HEK293 (cell line): ENCODE data around the gene DSG1.

Source experiments
- CTCF ChIA-PET: fragments of 350-600 bp; formaldehyde crosslinking; extraction: SDS; loops from one replicate; lab custom pipeline; 2021; ENCODE audit warnings: antibody characterized with exemption; lab: Yijun Ruan, JAX
- POLR2A ChIA-PET: fragments of 300-600 bp; formaldehyde crosslinking; extraction: SDS; loops from one replicate; lab custom pipeline; 2020; ENCODE audit warnings: antibody characterized with exemption, inconsistent platforms; lab: Yijun Ruan, JAX
- H3K27ac ChIP-seq: fragments of 200-500 bp; sonication (Bioruptor generic); 2 replicates; pipeline ENCODE4 v1.5.1; 2014; ENCODE audit warnings: low read depth, low read length, control low read depth, inconsistent platforms; ENCODE audit errors: extremely low read depth
- H3K36me3 ChIP-seq, 2 experiments: fragments of 200-500 bp in 1 of 2; sonication (Bioruptor generic) in 1 of 2; 1 replicate in 1 of 2; 2 replicates in 1 of 2; pipeline ENCODE4 v1.5.1; 2014 to 2017; ENCODE audit warnings: inconsistent platforms in 2 of 2, low read length in 2 of 2; ENCODE audit not compliant: control insufficient read depth in 2 of 2, insufficient read depth in 1 of 2
- H3K4me1 ChIP-seq: fragments of 200-500 bp; sonication (Bioruptor generic); 2 replicates; pipeline ENCODE4 v1.5.1; 2014; ENCODE audit warnings: mild to moderate bottlenecking, low read length, inconsistent platforms; ENCODE audit not compliant: control insufficient read depth, insufficient read depth
- H3K4me3 ChIP-seq: 2 replicates; pipeline ENCODE4 v1.5.1; 2011; ENCODE audit warnings: low read depth, mild to moderate bottlenecking, control low read depth, low read length, moderate library complexity
- H3K9me3 ChIP-seq: fragments of 200-500 bp; sonication (Bioruptor generic); 2 replicates; pipeline ENCODE4 v1.5.1; 2014; ENCODE audit warnings: low read depth, low read length, inconsistent platforms; ENCODE audit not compliant: control insufficient read depth, insufficient read depth
- GFI1B ChIP-seq: fragments of 450-650 bp; formaldehyde crosslinking; IDR thresholded peaks from 2 replicates; pipeline ENCODE4 v1.5.1; 2016; ENCODE audit warnings: missing biosample characterization, missing genetic modification characterization
- GLIS1 ChIP-seq: fragments of 450-650 bp; formaldehyde crosslinking; IDR thresholded peaks from 2 replicates; pipeline ENCODE4 v1.5.1; 2016; ENCODE audit warnings: missing biosample characterization, missing genetic modification characterization
- ZBTB7A ChIP-seq: fragments of 450-650 bp; formaldehyde crosslinking; IDR thresholded peaks from 2 replicates; pipeline ENCODE4 v1.5.1; 2016; ENCODE audit warnings: low read depth, missing biosample characterization, missing genetic modification characterization
- ZNF114 ChIP-seq: fragments of 450-650 bp; formaldehyde crosslinking; IDR thresholded peaks from 2 replicates; pipeline ENCODE4 v1.5.0; 2017; ENCODE audit warnings: missing biosample characterization, missing genetic modification characterization
- ZNF121 ChIP-seq: fragments of 450-650 bp; formaldehyde crosslinking; IDR thresholded peaks from 2 replicates; pipeline ENCODE4 v1.5.1; 2016; ENCODE audit warnings: missing biosample characterization, missing genetic modification characterization
- ZNF133 ChIP-seq: fragments of 450-650 bp; formaldehyde crosslinking; IDR thresholded peaks from 2 replicates; pipeline ENCODE4 v1.5.1; 2016; ENCODE audit warnings: missing biosample characterization, missing genetic modification characterization
- ZNF140 ChIP-seq: fragments of 450-650 bp; formaldehyde crosslinking; IDR thresholded peaks from 2 replicates; pipeline ENCODE4 v1.5.1; 2016; ENCODE audit warnings: missing biosample characterization, missing genetic modification characterization
- ZNF311 ChIP-seq: fragments of 450-650 bp; formaldehyde crosslinking; IDR thresholded peaks from 2 replicates; pipeline ENCODE4 v1.5.1; 2017; ENCODE audit warnings: missing biosample characterization, missing genetic modification characterization, borderline replicate concordance
- ZNF426 ChIP-seq: fragments of 450-650 bp; formaldehyde crosslinking; IDR thresholded peaks from 2 replicates; pipeline ENCODE4 v1.5.1; 2017; ENCODE audit warnings: missing biosample characterization, missing genetic modification characterization, mild to moderate bottlenecking, inconsistent platforms, moderate library complexity
- ZNF514 ChIP-seq: fragments of 450-650 bp; formaldehyde crosslinking; IDR thresholded peaks from 2 replicates; pipeline ENCODE4 v1.5.1; 2016; ENCODE audit warnings: missing biosample characterization, missing genetic modification characterization
- ZNF558 ChIP-seq: fragments of 450-650 bp; formaldehyde crosslinking; IDR thresholded peaks from 2 replicates; pipeline ENCODE4 v1.5.1; 2016; ENCODE audit warnings: missing biosample characterization, missing genetic modification characterization
- ZNF623 ChIP-seq: fragments of 450-650 bp; formaldehyde crosslinking; IDR thresholded peaks from 2 replicates; pipeline ENCODE4 v1.5.1; 2016; ENCODE audit warnings: missing biosample characterization, missing genetic modification characterization
- ZNF624 ChIP-seq: fragments of 450-650 bp; formaldehyde crosslinking; IDR thresholded peaks from 2 replicates; pipeline ENCODE4 v1.5.1; 2017; ENCODE audit warnings: missing biosample characterization, missing genetic modification characterization
- ZNF626 ChIP-seq: fragments of 450-650 bp; sonication (Bioruptor Pico); formaldehyde crosslinking; IDR thresholded peaks from 2 replicates; pipeline ENCODE4 v1.5.1; 2018; ENCODE audit warnings: missing biosample characterization, missing genetic modification characterization, inconsistent platforms
- ZNF837 ChIP-seq: fragments of 450-650 bp; formaldehyde crosslinking; IDR thresholded peaks from 2 replicates; pipeline ENCODE4 v1.5.1; 2016; ENCODE audit warnings: missing biosample characterization, missing genetic modification characterization
- ZSCAN23 ChIP-seq: fragments of 450-650 bp; formaldehyde crosslinking; IDR thresholded peaks from 2 replicates; pipeline ENCODE4 v1.5.1; 2016; ENCODE audit warnings: missing biosample characterization, missing genetic modification characterization
- TF ChIP-seq, protein P1 (sequence below): fragments of 450-650 bp; formaldehyde crosslinking; IDR thresholded peaks from 2 replicates; pipeline ENCODE4 v1.5.1; 2017; ENCODE audit warnings: missing biosample characterization, missing genetic modification characterization
- TF ChIP-seq, protein P2 (sequence below): fragments of 450-650 bp; formaldehyde crosslinking; IDR thresholded peaks from 2 replicates; pipeline ENCODE4 v1.5.1; 2016; ENCODE audit warnings: missing biosample characterization, missing genetic modification characterization
- TF ChIP-seq, protein P3 (sequence below): fragments of 450-650 bp; formaldehyde crosslinking; IDR thresholded peaks from 2 replicates; pipeline ENCODE4 v1.5.1; 2017; ENCODE audit warnings: missing biosample characterization, missing genetic modification characterization
- TF ChIP-seq, protein P4 (sequence below): fragments of 450-650 bp; formaldehyde crosslinking; IDR thresholded peaks from 2 replicates; pipeline ENCODE4 v1.5.1; 2016; ENCODE audit warnings: missing biosample characterization, missing genetic modification characterization
- TF ChIP-seq, protein P5 (sequence below): fragments of 450-650 bp; formaldehyde crosslinking; IDR thresholded peaks from 2 replicates; pipeline ENCODE4 v1.5.1; 2017; ENCODE audit warnings: missing biosample characterization, missing genetic modification characterization
- TF ChIP-seq, protein P6 (sequence below): fragments of 450-650 bp; formaldehyde crosslinking; optimal IDR thresholded peaks from 2 replicates; pipeline ENCODE3; 2016; ENCODE audit warnings: missing biosample characterization, mild to moderate bottlenecking, missing genetic modification characterization

The DSG1 gene

DNA sequence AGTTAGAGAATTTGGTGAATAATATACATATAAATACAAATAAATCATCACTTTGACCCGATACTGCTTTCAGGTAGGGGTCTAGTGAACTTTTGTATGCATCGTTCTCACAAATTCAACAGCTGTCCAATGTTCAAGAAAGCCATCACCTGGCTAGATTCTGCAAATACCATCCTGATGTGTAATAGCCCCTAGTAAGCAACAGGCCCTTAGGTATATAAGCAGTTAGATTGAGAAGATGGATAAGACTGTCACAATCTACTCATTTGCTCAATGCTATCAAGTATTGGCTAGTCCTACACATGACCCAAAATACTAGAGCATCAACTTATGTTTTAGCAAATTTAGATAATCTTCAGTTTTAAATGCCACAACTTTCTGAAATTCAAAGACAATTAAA is 20.7 kb upstream of the DSG1 start (continued):
- TF ChIP-seq GLIS1 (tag by site-specific recombination) (no peak), ZNF623 (tag by site-specific recombination) (no peak)
- TF ChIP-seq, protein P1, sequence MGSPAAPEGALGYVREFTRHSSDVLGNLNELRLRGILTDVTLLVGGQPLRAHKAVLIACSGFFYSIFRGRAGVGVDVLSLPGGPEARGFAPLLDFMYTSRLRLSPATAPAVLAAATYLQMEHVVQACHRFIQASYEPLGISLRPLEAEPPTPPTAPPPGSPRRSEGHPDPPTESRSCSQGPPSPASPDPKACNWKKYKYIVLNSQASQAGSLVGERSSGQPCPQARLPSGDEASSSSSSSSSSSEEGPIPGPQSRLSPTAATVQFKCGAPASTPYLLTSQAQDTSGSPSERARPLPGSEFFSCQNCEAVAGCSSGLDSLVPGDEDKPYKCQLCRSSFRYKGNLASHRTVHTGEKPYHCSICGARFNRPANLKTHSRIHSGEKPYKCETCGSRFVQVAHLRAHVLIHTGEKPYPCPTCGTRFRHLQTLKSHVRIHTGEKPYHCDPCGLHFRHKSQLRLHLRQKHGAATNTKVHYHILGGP (tag by site-specific recombination), result no peak
- TF ChIP-seq, protein P2, sequence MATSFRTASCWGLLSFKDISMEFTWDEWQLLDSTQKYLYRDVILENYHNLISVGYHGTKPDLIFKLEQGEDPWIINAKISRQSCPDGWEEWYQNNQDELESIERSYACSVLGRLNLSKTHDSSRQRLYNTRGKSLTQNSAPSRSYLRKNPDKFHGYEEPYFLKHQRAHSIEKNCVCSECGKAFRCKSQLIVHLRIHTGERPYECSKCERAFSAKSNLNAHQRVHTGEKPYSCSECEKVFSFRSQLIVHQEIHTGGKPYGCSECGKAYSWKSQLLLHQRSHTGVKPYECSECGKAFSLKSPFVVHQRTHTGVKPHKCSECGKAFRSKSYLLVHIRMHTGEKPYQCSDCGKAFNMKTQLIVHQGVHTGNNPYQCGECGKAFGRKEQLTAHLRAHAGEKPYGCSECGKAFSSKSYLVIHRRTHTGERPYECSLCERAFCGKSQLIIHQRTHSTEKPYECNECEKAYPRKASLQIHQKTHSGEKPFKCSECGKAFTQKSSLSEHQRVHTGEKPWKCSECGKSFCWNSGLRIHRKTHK (tag by site-specific recombination), result no peak
- TF ChIP-seq, protein P3, sequence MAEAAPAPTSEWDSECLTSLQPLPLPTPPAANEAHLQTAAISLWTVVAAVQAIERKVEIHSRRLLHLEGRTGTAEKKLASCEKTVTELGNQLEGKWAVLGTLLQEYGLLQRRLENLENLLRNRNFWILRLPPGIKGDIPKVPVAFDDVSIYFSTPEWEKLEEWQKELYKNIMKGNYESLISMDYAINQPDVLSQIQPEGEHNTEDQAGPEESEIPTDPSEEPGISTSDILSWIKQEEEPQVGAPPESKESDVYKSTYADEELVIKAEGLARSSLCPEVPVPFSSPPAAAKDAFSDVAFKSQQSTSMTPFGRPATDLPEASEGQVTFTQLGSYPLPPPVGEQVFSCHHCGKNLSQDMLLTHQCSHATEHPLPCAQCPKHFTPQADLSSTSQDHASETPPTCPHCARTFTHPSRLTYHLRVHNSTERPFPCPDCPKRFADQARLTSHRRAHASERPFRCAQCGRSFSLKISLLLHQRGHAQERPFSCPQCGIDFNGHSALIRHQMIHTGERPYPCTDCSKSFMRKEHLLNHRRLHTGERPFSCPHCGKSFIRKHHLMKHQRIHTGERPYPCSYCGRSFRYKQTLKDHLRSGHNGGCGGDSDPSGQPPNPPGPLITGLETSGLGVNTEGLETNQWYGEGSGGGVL (tag by site-specific recombination), result no peak

DNA sequence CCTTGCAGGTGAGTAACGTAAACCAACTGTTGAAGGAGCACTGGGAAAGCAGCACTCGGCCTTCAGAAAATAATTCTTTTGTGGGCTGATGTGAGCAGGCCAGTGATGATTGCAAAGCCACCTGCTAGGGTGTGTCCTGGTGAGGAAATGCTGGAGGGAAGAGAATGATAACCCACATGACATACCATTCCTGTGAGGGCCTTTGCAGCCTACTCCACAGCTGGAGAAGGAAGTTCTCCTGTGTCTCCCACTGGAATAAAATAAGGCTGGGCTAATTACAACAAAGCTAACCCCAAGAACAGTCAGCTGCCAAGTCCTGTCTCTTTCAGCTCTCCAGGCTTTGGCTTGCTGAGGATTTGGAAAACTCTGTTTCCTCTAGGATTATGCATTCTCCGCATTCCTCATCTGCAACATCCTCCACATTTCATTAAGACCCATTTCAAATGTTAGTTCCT is 16.7 kb upstream of the DSG1 start:
- CTCF ChIA-PET, result no interaction called here
- no peak for TF ChIP-seq ZNF311 (tag by site-specific recombination)
- TF ChIP-seq ZNF426, result no peak
- no peak for TF ChIP-seq ZNF121 (tag by site-specific recombination)
- no peak for TF ChIP-seq GFI1B
- TF ChIP-seq, protein P3 (tag by site-specific recombination), result no peak
- no peak for TF ChIP-seq ZNF133
- TF ChIP-seq, protein P4, sequence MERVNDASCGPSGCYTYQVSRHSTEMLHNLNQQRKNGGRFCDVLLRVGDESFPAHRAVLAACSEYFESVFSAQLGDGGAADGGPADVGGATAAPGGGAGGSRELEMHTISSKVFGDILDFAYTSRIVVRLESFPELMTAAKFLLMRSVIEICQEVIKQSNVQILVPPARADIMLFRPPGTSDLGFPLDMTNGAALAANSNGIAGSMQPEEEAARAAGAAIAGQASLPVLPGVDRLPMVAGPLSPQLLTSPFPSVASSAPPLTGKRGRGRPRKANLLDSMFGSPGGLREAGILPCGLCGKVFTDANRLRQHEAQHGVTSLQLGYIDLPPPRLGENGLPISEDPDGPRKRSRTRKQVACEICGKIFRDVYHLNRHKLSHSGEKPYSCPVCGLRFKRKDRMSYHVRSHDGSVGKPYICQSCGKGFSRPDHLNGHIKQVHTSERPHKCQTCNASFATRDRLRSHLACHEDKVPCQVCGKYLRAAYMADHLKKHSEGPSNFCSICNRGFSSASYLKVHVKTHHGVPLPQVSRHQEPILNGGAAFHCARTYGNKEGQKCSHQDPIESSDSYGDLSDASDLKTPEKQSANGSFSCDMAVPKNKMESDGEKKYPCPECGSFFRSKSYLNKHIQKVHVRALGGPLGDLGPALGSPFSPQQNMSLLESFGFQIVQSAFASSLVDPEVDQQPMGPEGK (tag by site-specific recombination), result no peak
- no peak for TF ChIP-seq ZNF514
- no peak for TF ChIP-seq ZNF114 (tag by site-specific recombination)
- TF ChIP-seq ZBTB7A, result no peak
- TF ChIP-seq, protein P5, sequence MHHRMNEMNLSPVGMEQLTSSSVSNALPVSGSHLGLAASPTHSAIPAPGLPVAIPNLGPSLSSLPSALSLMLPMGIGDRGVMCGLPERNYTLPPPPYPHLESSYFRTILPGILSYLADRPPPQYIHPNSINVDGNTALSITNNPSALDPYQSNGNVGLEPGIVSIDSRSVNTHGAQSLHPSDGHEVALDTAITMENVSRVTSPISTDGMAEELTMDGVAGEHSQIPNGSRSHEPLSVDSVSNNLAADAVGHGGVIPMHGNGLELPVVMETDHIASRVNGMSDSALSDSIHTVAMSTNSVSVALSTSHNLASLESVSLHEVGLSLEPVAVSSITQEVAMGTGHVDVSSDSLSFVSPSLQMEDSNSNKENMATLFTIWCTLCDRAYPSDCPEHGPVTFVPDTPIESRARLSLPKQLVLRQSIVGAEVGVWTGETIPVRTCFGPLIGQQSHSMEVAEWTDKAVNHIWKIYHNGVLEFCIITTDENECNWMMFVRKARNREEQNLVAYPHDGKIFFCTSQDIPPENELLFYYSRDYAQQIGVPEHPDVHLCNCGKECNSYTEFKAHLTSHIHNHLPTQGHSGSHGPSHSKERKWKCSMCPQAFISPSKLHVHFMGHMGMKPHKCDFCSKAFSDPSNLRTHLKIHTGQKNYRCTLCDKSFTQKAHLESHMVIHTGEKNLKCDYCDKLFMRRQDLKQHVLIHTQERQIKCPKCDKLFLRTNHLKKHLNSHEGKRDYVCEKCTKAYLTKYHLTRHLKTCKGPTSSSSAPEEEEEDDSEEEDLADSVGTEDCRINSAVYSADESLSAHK (tag by site-specific recombination), result no peak
- TF ChIP-seq ZNF837, result no peak
- TF ChIP-seq ZNF140 (tag by site-specific recombination), result no peak
- TF ChIP-seq ZSCAN23 (tag by site-specific recombination), result no peak
- no peak for TF ChIP-seq ZNF626 (tag by site-specific recombination)
- TF ChIP-seq, protein P6, sequence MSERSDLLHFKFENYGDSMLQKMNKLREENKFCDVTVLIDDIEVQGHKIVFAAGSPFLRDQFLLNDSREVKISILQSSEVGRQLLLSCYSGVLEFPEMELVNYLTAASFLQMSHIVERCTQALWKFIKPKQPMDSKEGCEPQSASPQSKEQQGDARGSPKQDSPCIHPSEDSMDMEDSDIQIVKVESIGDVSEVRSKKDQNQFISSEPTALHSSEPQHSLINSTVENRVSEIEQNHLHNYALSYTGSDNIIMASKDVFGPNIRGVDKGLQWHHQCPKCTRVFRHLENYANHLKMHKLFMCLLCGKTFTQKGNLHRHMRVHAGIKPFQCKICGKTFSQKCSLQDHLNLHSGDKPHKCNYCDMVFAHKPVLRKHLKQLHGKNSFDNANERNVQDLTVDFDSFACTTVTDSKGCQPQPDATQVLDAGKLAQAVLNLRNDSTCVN (tag by site-specific recombination), result no peak
- TF ChIP-seq ZNF558 (tag by site-specific recombination), result no peak
- no peak for TF ChIP-seq ZNF624
- TF ChIP-seq, all 188 proteins: peak for 0
- Histone ChIP-seq H3K27ac (no peak overlapping the region), H3K4me3 (no peak overlapping the region), H3K4me1 (no peaks in the 10 kb centered on the region), H3K36me3 (no peaks in the 10 kb centered on the region), H3K9me3 (no peaks in the 10 kb centered on the region)
- POLR2A ChIA-PET, result no interaction called here
